Measurements from ENCODE around the gene DYNC1H1. TPM values are rescaled to one million over a fixed set of nuclear protein-coding genes. Genes with fewer than 3 reads are reported as not detected.
"Not testable (repeated sequence)": the region's sequence is repeated elsewhere in the genome, so short reads cannot be mapped to it uniquely, and the experiment has no call there.

Gene DYNC1H1
- total RNA-seq, 1 donor from 2014 or later = 662 TPM

DNA sequence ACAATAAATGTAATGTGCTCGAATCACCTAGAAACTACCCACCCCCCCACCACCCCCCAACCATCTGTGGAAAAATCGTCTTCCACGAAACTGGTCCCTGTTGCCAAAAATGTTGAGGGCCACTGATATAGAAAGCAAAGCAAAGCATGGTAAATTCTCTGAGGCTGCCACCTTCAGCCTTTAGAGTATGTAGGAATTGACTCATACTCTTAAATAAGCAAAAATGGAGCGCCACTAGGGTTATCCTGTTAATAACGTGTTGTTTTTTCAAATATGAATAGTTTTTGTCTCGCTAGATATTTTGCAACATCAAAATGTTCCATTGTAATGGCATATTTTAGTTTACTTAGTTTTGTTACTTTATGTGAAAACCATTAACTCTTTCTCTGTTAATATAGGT is 18.2 kb downstream of the DYNC1H1 start:
- H3K27ac Mint-ChIP-seq (ENCODE audit: unreplicated experiment) = no peak overlapping the region
- H3K4me1 Mint-ChIP-seq (ENCODE audit: unreplicated experiment) = peaks cover 9% of the 10 kb centered on the region
- H3K27me3 Mint-ChIP-seq (ENCODE audit: unreplicated experiment) = peaks cover 1% of the 10 kb centered on the region
- H3K9me3 Mint-ChIP-seq (ENCODE audit: unreplicated experiment) = no peaks in the 10 kb centered on the region
- peaks cover 47% of the 10 kb centered on the region for H3K36me3 Mint-ChIP-seq (ENCODE audit: low read depth, unreplicated experiment)
- TF ChIP-seq, protein P1, sequence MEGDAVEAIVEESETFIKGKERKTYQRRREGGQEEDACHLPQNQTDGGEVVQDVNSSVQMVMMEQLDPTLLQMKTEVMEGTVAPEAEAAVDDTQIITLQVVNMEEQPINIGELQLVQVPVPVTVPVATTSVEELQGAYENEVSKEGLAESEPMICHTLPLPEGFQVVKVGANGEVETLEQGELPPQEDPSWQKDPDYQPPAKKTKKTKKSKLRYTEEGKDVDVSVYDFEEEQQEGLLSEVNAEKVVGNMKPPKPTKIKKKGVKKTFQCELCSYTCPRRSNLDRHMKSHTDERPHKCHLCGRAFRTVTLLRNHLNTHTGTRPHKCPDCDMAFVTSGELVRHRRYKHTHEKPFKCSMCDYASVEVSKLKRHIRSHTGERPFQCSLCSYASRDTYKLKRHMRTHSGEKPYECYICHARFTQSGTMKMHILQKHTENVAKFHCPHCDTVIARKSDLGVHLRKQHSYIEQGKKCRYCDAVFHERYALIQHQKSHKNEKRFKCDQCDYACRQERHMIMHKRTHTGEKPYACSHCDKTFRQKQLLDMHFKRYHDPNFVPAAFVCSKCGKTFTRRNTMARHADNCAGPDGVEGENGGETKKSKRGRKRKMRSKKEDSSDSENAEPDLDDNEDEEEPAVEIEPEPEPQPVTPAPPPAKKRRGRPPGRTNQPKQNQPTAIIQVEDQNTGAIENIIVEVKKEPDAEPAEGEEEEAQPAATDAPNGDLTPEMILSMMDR (IDR thresholded peaks at IDR 0.05; ENCODE audit: unreplicated experiment) = no peak
- H3K4me3 Mint-ChIP-seq (ENCODE audit: unreplicated experiment) = no peak overlapping the region
- DNase-seq (ENCODE audit: low spot score) = no peak

GRCh38 chr14:101984831-101985230 is 20.5 kb downstream of the DYNC1H1 start:
- DNase-seq (ENCODE audit: low spot score); H3K27me3 Mint-ChIP-seq (ENCODE audit: unreplicated experiment); H3K9me3 Mint-ChIP-seq (ENCODE audit: unreplicated experiment); H3K27ac Mint-ChIP-seq (ENCODE audit: unreplicated experiment); H3K4me1 Mint-ChIP-seq (ENCODE audit: unreplicated experiment): not testable (repeated sequence)
- Mint-ChIP-seq H3K36me3 (ENCODE audit: low read depth, unreplicated experiment) (peaks cover 51% of the 10 kb centered on the region), H3K4me3 (ENCODE audit: unreplicated experiment) (peak overlapping the region; percentile 62)

- no peak overlapping the region for H3K4me3 Mint-ChIP-seq (ENCODE audit: unreplicated experiment)
- H3K27me3 Mint-ChIP-seq (ENCODE audit: unreplicated experiment) = no peaks in the 10 kb centered on the region
- H3K4me1 Mint-ChIP-seq (ENCODE audit: unreplicated experiment) = no peaks in the 10 kb centered on the region
- H3K27ac Mint-ChIP-seq (ENCODE audit: unreplicated experiment) = no peak overlapping the region
- DNase-seq (ENCODE audit: low spot score) = no peak
- H3K9me3 Mint-ChIP-seq (ENCODE audit: unreplicated experiment) = no peaks in the 10 kb centered on the region
- TF ChIP-seq, protein P1 (IDR thresholded peaks at IDR 0.05; ENCODE audit: unreplicated experiment) = no peak
- peaks cover 50% of the 10 kb centered on the region for H3K36me3 Mint-ChIP-seq (ENCODE audit: low read depth, unreplicated experiment)
Observed at GRCh38 chr14:101985957-101986356, 21.6 kb downstream of the DYNC1H1 start.

DNA sequence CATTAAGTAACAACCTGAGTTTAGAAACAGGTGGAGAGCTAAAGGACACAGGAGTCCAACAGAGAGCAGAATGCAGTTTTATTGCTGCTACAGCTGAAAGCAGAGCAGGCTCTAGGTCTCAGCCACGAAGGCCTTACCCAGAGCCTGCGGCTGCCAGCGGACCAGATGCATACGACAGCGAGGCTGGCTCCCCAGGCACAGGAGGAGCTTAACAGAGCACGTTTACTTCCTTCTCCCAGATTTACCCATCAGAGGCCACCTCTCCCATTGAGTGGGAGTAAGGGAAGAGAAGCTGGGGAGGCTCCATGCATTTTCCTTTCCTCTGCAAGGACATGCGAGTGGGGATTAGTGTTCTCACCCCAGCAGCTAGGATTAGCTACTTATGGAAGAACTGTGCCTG is 22.6 kb downstream of the DYNC1H1 start:
- H3K36me3 Mint-ChIP-seq (ENCODE audit: low read depth, unreplicated experiment) = peaks cover 50% of the 10 kb centered on the region
- no peak overlapping the region for H3K27ac Mint-ChIP-seq (ENCODE audit: unreplicated experiment)
- H3K4me3 Mint-ChIP-seq (ENCODE audit: unreplicated experiment) = no peak overlapping the region
- H3K4me1 Mint-ChIP-seq (ENCODE audit: unreplicated experiment) = no peaks in the 10 kb centered on the region
- H3K9me3 Mint-ChIP-seq (ENCODE audit: unreplicated experiment) = no peaks in the 10 kb centered on the region
- DNase-seq (ENCODE audit: low spot score) = no peak
- H3K27me3 Mint-ChIP-seq (ENCODE audit: unreplicated experiment) = no peaks in the 10 kb centered on the region
- TF ChIP-seq, protein P1 (IDR thresholded peaks at IDR 0.05; ENCODE audit: unreplicated experiment) = no peak

DNA sequence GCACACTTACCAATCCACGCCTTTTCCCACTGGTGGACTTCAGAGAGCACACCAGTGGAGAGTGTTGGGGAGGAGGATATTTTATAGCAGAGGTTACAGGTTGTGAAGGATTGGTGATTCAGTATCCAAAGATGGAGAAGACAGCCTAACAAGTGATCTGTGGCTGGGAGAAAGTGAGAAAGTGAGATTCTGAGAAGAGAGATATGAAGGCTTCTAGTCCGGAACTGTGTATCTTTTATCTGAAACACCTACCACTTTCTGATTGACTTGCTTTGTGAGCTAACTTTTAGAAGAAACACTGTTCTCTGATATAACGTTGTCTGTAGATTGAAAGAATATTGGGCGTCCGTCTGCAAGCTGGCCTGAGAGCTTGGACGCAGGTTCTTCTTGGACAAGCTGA is 24.0 kb downstream of the DYNC1H1 start:
- TF ChIP-seq, protein P1 (IDR thresholded peaks at IDR 0.05; ENCODE audit: unreplicated experiment) = no peak
- no peak for DNase-seq (ENCODE audit: low spot score)
- Mint-ChIP-seq H3K27ac (ENCODE audit: unreplicated experiment) (no peak overlapping the region), H3K9me3 (ENCODE audit: unreplicated experiment) (no peaks in the 10 kb centered on the region), H3K36me3 (ENCODE audit: low read depth, unreplicated experiment) (peaks cover 54% of the 10 kb centered on the region), H3K4me1 (ENCODE audit: unreplicated experiment) (no peaks in the 10 kb centered on the region), H3K4me3 (ENCODE audit: unreplicated experiment) (peak overlapping the region; percentile 67), H3K27me3 (ENCODE audit: unreplicated experiment) (no peaks in the 10 kb centered on the region)

GRCh38 chr14:101991352-101991751 is 27.0 kb downstream of the DYNC1H1 start:
- Mint-ChIP-seq H3K36me3 (ENCODE audit: low read depth, unreplicated experiment) (peaks cover 56% of the 10 kb centered on the region), H3K4me1 (ENCODE audit: unreplicated experiment) (no peaks in the 10 kb centered on the region), H3K9me3 (ENCODE audit: unreplicated experiment) (no peaks in the 10 kb centered on the region), H3K27ac (ENCODE audit: unreplicated experiment) (no peak overlapping the region), H3K4me3 (ENCODE audit: unreplicated experiment) (no peak overlapping the region), H3K27me3 (ENCODE audit: unreplicated experiment) (no peaks in the 10 kb centered on the region)
- TF ChIP-seq, protein P1 (IDR thresholded peaks at IDR 0.05; ENCODE audit: unreplicated experiment) = no peak
- DNase-seq (ENCODE audit: low spot score) = no peak

Data from endothelial cell (in vitro differentiated cells).